ENCODE results near the gene GRK5.

GRK5 gene

GRCh38 chr10:119371704-119372663, 164.6 kb downstream of the GRK5 start:
- H3K9me3 ChIP-seq (ENCODE audit: low read length) = no peaks in the 10 kb centered on the region
- H3K4me1 ChIP-seq (ENCODE audit: insufficient read depth, low read length) = no peaks in the 10 kb centered on the region
- no peak overlapping the region for H2AFZ ChIP-seq (ENCODE audit: low read depth, low read length)
- no peaks in the 10 kb centered on the region for H3K36me3 ChIP-seq (ENCODE audit: insufficient read depth, low read length)
- no peak overlapping the region for H3K4me3 ChIP-seq (ENCODE audit: low read length)
- no peaks in the 10 kb centered on the region for H3K27me3 ChIP-seq (ENCODE audit: insufficient read depth, low read length)

- Histone ChIP-seq H3K27me3 (ENCODE audit: insufficient read depth, low read length) (no peaks in the 10 kb centered on the region), H3K4me3 (ENCODE audit: low read length) (no peak overlapping the region), H3K4me1 (ENCODE audit: insufficient read depth, low read length) (no peaks in the 10 kb centered on the region), H3K9me3 (ENCODE audit: low read length) (no peaks in the 10 kb centered on the region), H2AFZ (ENCODE audit: low read depth, low read length) (no peak overlapping the region), H3K36me3 (ENCODE audit: insufficient read depth, low read length) (no peaks in the 10 kb centered on the region)
Measured at GRCh38 chr10:119373294-119374102, 166.1 kb downstream of the GRK5 start.

- Histone ChIP-seq H3K9me3 (ENCODE audit: low read length) (no peaks in the 10 kb centered on the region), H3K36me3 (ENCODE audit: insufficient read depth, low read length) (no peaks in the 10 kb centered on the region), H3K4me3 (ENCODE audit: low read length) (no peak overlapping the region), H3K4me1 (ENCODE audit: insufficient read depth, low read length) (no peaks in the 10 kb centered on the region), H2AFZ (ENCODE audit: low read depth, low read length) (no peak overlapping the region), H3K27me3 (ENCODE audit: insufficient read depth, low read length) (no peaks in the 10 kb centered on the region)
Measured at GRCh38 chr10:119374236-119374635, 166.9 kb downstream of the GRK5 start.

GRCh38 chr10:119375574-119376272, 168.4 kb downstream of the GRK5 start:
- Histone ChIP-seq H3K27me3 (ENCODE audit: insufficient read depth, low read length) (no peaks in the 10 kb centered on the region), H3K36me3 (ENCODE audit: insufficient read depth, low read length) (no peaks in the 10 kb centered on the region), H3K4me1 (ENCODE audit: insufficient read depth, low read length) (no peaks in the 10 kb centered on the region), H2AFZ (ENCODE audit: low read depth, low read length) (no peak overlapping the region), H3K9me3 (ENCODE audit: low read length) (no peaks in the 10 kb centered on the region), H3K4me3 (ENCODE audit: low read length) (no peak overlapping the region)

GRCh38 chr10:119377451-119377957, 170.1 kb downstream of the GRK5 start:
- no peaks in the 10 kb centered on the region for H3K36me3 ChIP-seq (ENCODE audit: insufficient read depth, low read length)
- no peaks in the 10 kb centered on the region for H3K9me3 ChIP-seq (ENCODE audit: low read length)
- no peak overlapping the region for H3K4me3 ChIP-seq (ENCODE audit: low read length)

GRCh38 chr10:119377958-119378736, 170.8 kb downstream of the GRK5 start:
- H3K9me3 ChIP-seq (ENCODE audit: low read length) = no peaks in the 10 kb centered on the region
- no peaks in the 10 kb centered on the region for H3K27me3 ChIP-seq (ENCODE audit: insufficient read depth, low read length)

More at GRCh38 chr10:119377451-119377957, 170.1 kb downstream of the GRK5 start:
- H3K4me1 ChIP-seq (ENCODE audit: insufficient read depth, low read length) = no peaks in the 10 kb centered on the region
- H2AFZ ChIP-seq (ENCODE audit: low read depth, low read length) = no peak overlapping the region
- H3K27me3 ChIP-seq (ENCODE audit: insufficient read depth, low read length) = no peaks in the 10 kb centered on the region

GRCh38 chr10:119378737-119379067, 171.3 kb downstream of the GRK5 start:
- no peak overlapping the region for H2AFZ ChIP-seq (ENCODE audit: low read depth, low read length)
- no peak overlapping the region for H3K4me3 ChIP-seq (ENCODE audit: low read length)
- H3K9me3 ChIP-seq (ENCODE audit: low read length) = no peaks in the 10 kb centered on the region
- no peaks in the 10 kb centered on the region for H3K36me3 ChIP-seq (ENCODE audit: insufficient read depth, low read length)
- no peaks in the 10 kb centered on the region for H3K4me1 ChIP-seq (ENCODE audit: insufficient read depth, low read length)
- H3K27me3 ChIP-seq (ENCODE audit: insufficient read depth, low read length) = no peaks in the 10 kb centered on the region

More at GRCh38 chr10:119377958-119378736, 170.8 kb downstream of the GRK5 start:
- Histone ChIP-seq H3K36me3 (ENCODE audit: insufficient read depth, low read length) (no peaks in the 10 kb centered on the region), H3K4me1 (ENCODE audit: insufficient read depth, low read length) (no peaks in the 10 kb centered on the region), H3K4me3 (ENCODE audit: low read length) (no peak overlapping the region), H2AFZ (ENCODE audit: low read depth, low read length) (no peak overlapping the region)

- Histone ChIP-seq H3K4me1 (ENCODE audit: insufficient read depth, low read length) (no peaks in the 10 kb centered on the region), H3K36me3 (ENCODE audit: insufficient read depth, low read length) (no peaks in the 10 kb centered on the region), H3K4me3 (ENCODE audit: low read length) (no peak overlapping the region), H3K9me3 (ENCODE audit: low read length) (no peaks in the 10 kb centered on the region), H2AFZ (ENCODE audit: low read depth, low read length) (no peak overlapping the region), H3K27me3 (ENCODE audit: insufficient read depth, low read length) (no peaks in the 10 kb centered on the region)
Measured at GRCh38 chr10:119379466-119380071, 172.2 kb downstream of the GRK5 start.

GRCh38 chr10:119383174-119383856, 175.9 kb downstream of the GRK5 start:
- Histone ChIP-seq H3K4me1 (ENCODE audit: insufficient read depth, low read length) (no peaks in the 10 kb centered on the region), H3K36me3 (ENCODE audit: insufficient read depth, low read length) (no peaks in the 10 kb centered on the region), H3K27me3 (ENCODE audit: insufficient read depth, low read length) (no peaks in the 10 kb centered on the region), H2AFZ (ENCODE audit: low read depth, low read length) (no peak overlapping the region), H3K9me3 (ENCODE audit: low read length) (no peaks in the 10 kb centered on the region), H3K4me3 (ENCODE audit: low read length) (no peak overlapping the region)

GRCh38 chr10:119384127-119384526, 176.8 kb downstream of the GRK5 start:
- Histone ChIP-seq H3K4me1 (ENCODE audit: insufficient read depth, low read length) (no peaks in the 10 kb centered on the region), H2AFZ (ENCODE audit: low read depth, low read length) (no peak overlapping the region), H3K27me3 (ENCODE audit: insufficient read depth, low read length) (no peaks in the 10 kb centered on the region), H3K36me3 (ENCODE audit: insufficient read depth, low read length) (no peaks in the 10 kb centered on the region), H3K4me3 (ENCODE audit: low read length) (no peak overlapping the region), H3K9me3 (ENCODE audit: low read length) (no peaks in the 10 kb centered on the region)

- Histone ChIP-seq H3K4me1 (ENCODE audit: insufficient read depth, low read length) (no peaks in the 10 kb centered on the region), H3K9me3 (ENCODE audit: low read length) (no peaks in the 10 kb centered on the region), H3K27me3 (ENCODE audit: insufficient read depth, low read length) (no peaks in the 10 kb centered on the region), H3K4me3 (ENCODE audit: low read length) (no peak overlapping the region), H2AFZ (ENCODE audit: low read depth, low read length) (no peak overlapping the region), H3K36me3 (ENCODE audit: insufficient read depth, low read length) (no peaks in the 10 kb centered on the region)
Measured at GRCh38 chr10:119386666-119387065, 179.3 kb downstream of the GRK5 start.
